NK-92 (cell line): ENCODE results near the gene AGO3.
"Not testable (repeated sequence)": the region's sequence is repeated elsewhere in the genome, so short reads cannot be mapped to it uniquely, and the experiment has no call there.

Experiments
- DNase-seq: peaks from one replicate; lab custom pipeline; 2025; ENCODE audit not compliant: unreplicated experiment; lab: John Stamatoyannopoulos, UW

Gene AGO3

GRCh38 chr1:35924838-35925237 lies 6.1 kb upstream of the AGO3 start:
- DNase-seq: no peak

DNA sequence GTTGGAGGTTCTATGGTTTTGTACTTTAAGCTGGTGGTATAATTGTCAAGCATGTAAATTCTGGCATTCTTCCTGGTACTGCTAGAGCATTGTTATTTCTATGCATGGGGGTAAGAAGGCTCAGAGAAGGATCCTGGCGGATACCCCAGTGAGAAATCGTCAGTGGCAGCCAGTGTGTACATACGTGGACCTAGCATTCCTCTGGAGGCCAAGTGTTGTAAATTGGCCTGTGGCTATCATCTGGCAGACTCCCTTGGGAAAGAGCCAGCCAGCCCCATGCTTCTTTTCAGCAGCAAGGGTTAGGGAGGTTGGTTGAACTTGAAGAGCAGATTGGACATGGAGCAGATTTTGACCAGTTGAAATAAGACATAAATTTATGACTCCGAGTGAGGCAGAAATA lies 5.2 kb upstream of the AGO3 start:
- no peak for DNase-seq

GRCh38 chr1:35927472-35927871 lies 3.4 kb upstream of the AGO3 start:
- no peak for DNase-seq

GRCh38 chr1:35929730-35930592 lies 944 bp upstream of the AGO3 start:
- DNase-seq: no peak

DNA sequence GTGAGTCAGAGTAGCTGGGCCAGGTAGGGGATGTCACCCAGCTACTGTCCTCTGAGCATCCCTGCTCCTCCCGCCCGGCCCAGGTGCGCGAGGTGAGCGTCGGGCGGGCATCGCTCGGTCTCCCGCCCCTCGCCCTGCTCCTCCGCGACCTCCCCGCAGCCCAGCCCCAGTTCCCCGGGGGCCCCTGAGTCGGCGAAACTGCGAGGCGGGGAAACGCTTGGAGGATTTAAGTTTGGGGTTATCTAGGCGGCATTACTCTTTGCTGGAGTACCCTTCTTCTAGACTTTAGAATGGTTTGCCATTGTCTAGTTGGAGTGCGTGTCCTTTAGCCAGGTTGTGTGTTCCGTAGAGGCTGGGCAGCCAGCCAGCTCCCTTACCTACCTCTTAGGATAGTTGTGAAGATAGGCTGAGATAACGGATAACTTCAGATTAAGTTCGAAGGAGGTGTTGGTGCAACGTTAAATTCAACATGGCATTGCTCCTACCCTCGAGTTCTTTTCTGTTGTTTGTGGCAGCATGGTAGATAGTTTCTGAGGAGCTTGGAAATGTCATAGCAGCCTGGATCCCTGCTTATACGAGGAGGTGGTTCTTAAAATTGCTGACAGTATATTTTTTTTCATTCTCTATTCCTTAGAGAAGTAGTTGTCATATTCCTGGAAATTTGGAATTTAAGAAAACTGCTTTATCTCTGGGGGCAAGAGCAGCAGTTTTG lies 697 bp downstream of the AGO3 start:
- no peak for DNase-seq

DNA sequence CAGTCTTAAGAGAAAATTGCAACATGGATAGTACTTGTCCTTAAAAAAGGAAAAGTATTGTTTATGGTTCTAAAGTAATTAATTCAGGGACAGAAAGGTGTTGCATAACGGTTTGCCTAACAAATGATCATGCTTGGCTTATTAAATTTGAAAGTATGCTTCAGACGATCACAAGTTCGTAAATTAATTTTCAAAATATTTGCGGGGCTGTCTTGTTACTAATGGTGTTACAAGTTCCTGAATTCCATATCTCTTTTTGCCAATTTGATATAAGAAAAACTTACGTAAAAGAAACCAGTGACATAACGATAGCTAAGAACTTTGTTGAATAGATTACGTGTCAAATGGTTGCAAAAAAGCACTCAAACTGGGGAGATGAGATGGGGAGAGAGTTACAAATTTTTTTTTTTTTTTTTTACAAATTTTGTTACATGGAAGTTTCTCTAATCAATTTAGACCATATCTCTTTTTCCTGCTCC lies 1.3 kb downstream of the AGO3 start:
- no peak for DNase-seq

GRCh38 chr1:35932941-35933340 lies 2.0 kb downstream of the AGO3 start:
- no peak for DNase-seq

DNA sequence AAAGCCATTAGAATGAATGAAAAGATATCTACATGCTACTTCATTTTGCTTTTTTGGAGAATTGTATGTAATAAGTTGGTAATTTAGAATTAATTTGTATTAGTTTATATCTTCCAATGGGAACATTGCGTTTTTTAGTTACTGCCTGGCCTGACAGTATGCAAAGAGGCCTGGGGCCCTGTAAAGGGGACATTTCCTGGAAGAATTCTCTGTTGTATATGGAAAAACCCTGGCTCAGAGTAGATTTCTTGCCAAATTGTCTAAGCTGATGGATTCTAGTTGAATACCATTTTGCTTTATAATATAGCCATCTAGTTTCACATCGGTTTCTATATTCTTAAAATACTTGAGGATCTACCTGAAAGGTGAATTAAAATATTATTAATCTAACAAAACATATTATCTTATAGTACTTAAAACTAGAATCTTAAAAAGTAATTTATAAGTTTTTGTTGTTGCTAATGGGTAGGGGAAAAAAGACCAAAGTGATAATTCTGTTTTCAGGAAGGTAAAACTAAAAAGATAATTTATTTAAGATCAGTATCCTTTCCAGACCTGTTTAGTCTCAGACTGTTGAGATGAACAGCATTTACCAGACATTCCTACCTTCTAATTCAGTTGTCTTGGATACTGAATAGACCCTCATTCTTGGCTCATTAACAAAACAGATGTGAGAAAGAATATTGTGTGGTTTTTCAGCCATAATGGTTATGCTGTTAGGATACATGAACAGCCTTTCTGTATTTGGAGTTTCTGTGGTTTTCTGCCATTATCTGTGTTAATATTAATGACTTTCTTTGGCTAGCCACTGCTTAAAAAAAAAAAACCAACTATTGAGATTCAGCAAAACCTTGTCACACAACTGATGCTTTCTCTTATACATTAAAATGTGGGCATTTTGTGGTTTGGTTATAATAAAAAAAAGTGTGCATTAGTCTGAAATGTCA lies 4.8 kb downstream of the AGO3 start:
- DNase-seq: no peak

DNA sequence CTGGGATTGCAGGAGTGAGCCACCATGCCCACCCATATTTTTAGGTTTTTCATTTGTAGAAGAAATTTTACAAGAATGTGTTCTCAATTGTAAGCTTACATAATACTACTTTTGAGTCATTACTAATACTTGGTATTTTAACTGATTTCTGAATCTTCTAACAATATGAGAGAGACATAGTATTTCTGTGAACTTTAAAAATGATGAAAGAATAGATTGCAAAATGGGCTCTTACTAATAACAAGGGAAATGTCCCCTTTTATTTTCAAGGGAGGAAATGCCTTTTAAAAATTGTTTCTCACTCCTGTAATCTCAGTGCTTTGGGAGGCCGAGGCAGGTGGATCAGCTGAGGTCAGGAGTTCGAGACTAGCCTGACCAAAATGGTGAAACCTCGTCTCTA lies 5.9 kb downstream of the AGO3 start:
- no peak for DNase-seq

DNA sequence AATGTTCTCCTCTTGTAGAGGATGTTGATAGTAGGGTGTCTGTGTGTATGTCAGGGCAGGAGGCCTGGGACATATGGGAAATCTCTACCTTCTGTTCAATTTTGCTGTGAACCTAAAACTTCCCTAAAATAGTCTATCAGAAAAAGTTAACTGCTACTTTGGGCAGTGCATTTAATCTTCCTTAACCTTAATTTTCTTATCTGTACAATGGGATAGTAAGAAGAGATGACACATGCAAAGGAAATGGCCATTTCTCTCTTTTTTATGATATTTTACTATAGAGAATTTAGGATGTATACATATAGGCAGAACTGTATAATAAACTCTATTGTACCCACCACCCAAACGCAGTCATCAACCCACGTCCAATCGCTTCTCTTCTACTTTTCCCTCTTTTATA lies 8.6 kb downstream of the AGO3 start:
- DNase-seq: no peak

DNA sequence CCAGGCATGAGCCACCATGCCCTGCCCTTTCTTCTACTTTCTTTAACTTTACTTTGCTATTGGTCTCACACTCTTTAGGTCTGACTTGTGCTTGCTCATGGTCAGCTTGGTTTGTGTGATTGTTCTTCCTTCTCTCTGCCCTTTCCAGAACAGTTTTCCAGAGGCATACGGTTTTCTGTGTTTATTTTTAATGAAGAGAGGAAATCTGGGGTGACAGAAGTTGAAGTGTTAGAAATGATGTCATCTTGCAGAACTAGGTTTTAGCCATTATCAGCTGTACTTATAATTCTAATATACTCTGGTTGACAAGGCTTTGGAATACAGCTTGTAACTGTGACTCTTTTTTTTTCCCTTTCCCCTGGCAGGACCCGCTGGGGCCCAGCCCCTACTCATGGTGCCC lies 14.4 kb downstream of the AGO3 start:
- DNase-seq: no peak

DNA sequence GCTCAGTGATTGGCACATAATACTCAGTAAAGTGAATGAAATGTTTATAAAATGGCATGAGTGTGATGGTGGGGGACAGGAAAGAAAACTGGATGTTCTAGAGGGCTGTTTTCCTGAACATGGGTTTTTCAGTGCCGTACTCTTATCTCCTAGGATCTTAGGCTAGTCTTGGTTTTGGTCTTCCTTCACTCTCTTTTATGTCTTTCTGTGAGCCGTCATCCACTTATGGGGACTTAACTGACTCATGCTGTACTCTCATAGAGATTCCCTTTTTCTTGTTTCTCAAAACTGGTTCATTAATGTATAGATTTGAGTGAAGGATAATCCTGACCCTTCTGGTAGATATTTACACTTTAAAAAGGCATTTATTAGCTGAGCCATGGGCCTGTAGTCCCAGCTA lies 16.6 kb downstream of the AGO3 start:
- DNase-seq: no peak

DNA sequence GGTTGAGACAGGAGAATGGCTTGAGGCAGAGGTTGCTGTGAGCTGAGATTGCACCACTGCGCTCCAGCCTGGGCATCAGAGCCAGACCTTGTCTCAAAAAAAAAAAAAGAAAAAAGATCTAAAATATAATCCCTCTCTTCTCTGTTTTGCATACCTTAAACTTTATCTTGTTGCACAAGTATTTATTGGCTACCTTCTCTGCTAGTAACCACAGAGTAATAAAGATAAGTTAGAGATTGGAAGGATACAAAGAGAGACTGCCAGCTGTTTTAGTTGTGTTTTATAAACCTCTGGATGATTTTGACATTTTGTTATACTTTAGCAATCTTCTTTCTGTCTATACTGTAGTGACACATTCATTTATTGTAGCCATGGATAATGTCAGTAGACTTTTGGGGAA lies 27.7 kb downstream of the AGO3 start:
- no peak for DNase-seq

DNA sequence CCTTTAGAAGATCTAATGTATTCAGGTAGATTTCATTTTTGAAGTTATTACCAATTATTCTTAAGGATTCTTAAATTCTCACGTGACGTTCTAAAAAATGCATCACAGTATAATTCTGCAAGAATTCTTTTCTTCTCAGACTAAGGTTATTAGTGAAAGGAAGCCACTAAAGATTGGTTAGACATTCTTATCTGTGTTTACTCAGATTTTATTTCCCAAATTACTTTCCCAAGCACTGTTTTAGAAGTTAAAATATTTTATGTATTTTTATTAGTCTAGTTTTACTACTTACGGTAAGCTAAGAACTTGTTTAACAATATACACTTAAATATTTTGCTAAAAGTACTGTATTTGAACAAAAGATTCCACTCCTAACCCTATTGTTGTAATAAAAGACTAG lies 28.4 kb downstream of the AGO3 start:
- DNase-seq: no peak

DNA sequence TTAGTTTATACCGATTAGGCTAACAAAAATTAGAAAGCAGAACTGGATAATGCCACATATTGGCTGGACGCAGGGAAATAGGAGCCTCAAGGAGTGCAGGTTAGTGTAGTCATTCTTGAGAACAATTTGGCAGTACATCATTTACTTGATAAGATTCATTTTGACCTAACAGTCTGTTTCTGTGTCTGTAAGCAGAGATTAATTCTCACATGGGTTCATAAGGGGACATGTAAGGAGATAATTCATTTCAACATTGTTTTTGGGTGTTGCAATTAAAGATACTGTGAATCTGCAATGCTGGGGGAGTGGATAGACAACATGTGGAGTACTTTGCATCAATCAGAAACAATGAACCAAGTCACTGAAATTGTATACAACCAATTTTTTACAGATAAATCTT lies 32.0 kb downstream of the AGO3 start:
- no peak for DNase-seq

- not testable (repeated sequence) for DNase-seq
These were observed 33.4 kb downstream of the AGO3 start for GRCh38 chr1:35964277-35964676.

DNA sequence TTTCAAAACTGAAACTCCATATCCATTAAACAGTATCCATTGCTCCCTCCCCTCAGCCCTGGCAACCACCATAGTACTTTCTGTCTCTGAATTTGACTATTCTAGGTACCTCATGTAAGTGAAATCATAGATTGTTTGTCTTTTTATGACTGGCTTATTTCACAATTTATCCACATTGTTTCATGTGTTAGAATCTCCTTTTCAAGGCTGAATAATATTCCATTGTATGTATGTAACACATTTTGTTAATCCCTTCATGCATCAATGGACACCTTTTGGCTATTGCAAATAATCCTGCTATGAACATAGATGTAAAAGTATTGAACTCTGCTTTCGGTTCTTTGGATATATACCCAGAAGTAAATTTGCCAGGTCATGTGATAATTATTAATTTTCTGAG lies 37.5 kb downstream of the AGO3 start:
- no peak for DNase-seq

- DNase-seq: no peak
These were observed 40.7 kb downstream of the AGO3 start for GRCh38 chr1:35971601-35972000.

GRCh38 chr1:35972631-35973030 lies 41.7 kb downstream of the AGO3 start:
- not testable (repeated sequence) for DNase-seq

DNA sequence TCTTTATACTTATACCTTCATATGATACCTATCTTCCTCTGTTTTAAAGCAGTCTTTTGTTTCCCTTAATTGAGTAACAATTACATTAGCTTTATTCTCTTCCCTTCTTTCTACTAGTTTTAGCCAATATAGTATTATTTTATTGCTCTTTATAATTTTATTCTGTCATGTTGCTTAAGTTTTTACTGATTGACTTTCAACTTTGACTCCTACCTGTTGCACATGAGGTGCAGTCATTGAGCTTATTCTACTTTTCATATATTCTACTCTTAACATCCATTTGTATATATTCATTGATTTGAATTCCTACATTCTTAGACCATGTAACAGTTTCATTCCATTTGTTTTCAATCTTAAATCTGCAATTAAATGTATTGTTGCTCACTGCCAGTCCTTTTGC lies 49.2 kb downstream of the AGO3 start:
- no peak for DNase-seq

- no peak for DNase-seq
These were observed 57.3 kb downstream of the AGO3 start for GRCh38 chr1:35988237-35988636.
